Activated CD8-positive, alpha-beta T cell treated with anti-CD3 and anti-CD28 coated beads for 36 hours (primary cell): ENCODE results near the gene UNK. TPM values are rescaled to one million over a fixed set of nuclear protein-coding genes. Genes with fewer than 3 reads are reported as not detected.
A peak's percentile ranks its signal among the peaks of the same experiment; 100 is the strongest.

Source experiments
- ATAC-seq: fragments of 200-7000 bp; cut with Tn5 transposase; one replicate; pipeline ENCODE4 v1.10.0; 2021; ENCODE audit warnings: mild to moderate bottlenecking, moderate library complexity
- CTCF ChIA-PET: fragments of 350-600 bp; sonication (Branson Sonifier 250); formaldehyde crosslinking; loops from one replicate; lab custom pipeline; 2021; ENCODE audit warnings: antibody characterized with exemption; lab: Charles Lee
- POLR2A ChIA-PET: fragments of 350-600 bp; sonication (Branson Sonifier 250); formaldehyde crosslinking; loops from one replicate; lab custom pipeline; 2021; ENCODE audit warnings: antibody characterized with exemption; lab: Charles Lee
- DNase-seq: peaks from one replicate; pipeline ENCODE4 v3.0.0-alpha.2; 2020
- H3K27ac Mint-ChIP-seq: one replicate; pipeline ENCODE4 v1.8.0; 2021; ENCODE audit warnings: mild to moderate bottlenecking, mixed read lengths
- H3K27me3 Mint-ChIP-seq: one replicate; pipeline ENCODE4 v1.8.0; 2021; ENCODE audit warnings: mixed read lengths
- H3K36me3 Mint-ChIP-seq: one replicate; pipeline ENCODE4 v1.8.0; 2021; ENCODE audit warnings: low read depth, mixed read lengths
- H3K4me1 Mint-ChIP-seq: one replicate; pipeline ENCODE4 v1.8.0; 2021; ENCODE audit warnings: low read depth, mixed read lengths
- H3K4me3 Mint-ChIP-seq: one replicate; pipeline ENCODE4 v1.8.0; 2021; ENCODE audit warnings: mild to moderate bottlenecking, moderate library complexity, mixed read lengths
- H3K9me3 Mint-ChIP-seq: one replicate; pipeline ENCODE4 v1.8.0; 2021; ENCODE audit warnings: mixed read lengths
- CTCF ChIP-seq: fragments of 200-600 bp; IDR thresholded peaks from one replicate; pipeline ENCODE4 v1.8.0; 2022; ENCODE audit warnings: antibody characterized with exemption, mild to moderate bottlenecking
- intact Hi-C: fragments of 100-400 bp; cut with micrococcal nuclease; formaldehyde crosslinking; loops from one replicate; pipeline ENCODE4 v1.10.0; 2022
- total RNA-seq, 2 experiments: library from RNA; stranded (reverse); gene quantifications; one replicate each; pipeline ENCODE4 v1.2.3, GENCODE V29; 2021

UNK gene
- total RNA-seq, 2 experiments from 2014 or later: 26.4 to 26.6 TPM

GRCh38 chr17:75783803-75784472 lies 668 bp upstream of the UNK start:
- TF ChIP-seq CTCF: no peak
- H3K4me3 Mint-ChIP-seq: peak overlapping the region; percentile 93
- ChIA-PET CTCF (interaction anchor here (0.7 to 3.0 kb wide), 30 partner anchors 7 to 151 kb away, joined by 3 to 22 read pairs (median 4); partner anchors contain the start of genes GALK1, SMIM5, TRIM47 and WBP2), POLR2A (interaction anchor here (0.6 to 6.3 kb wide), 18 partner anchors 8 to 669 kb away, joined by 3 to 74 read pairs (median 5); partner anchors contain the start of genes GALK1, TRIM65 and WBP2)
- H3K27me3 Mint-ChIP-seq: peaks cover 2% of the 10 kb centered on the region
- intact Hi-C loops: no loop called here
- peaks cover 21% of the 10 kb centered on the region for H3K36me3 Mint-ChIP-seq
- no peaks in the 10 kb centered on the region for H3K9me3 Mint-ChIP-seq
- DNase-seq (peak; percentile 36), ATAC-seq (peak; percentile 1)
- H3K4me1 Mint-ChIP-seq: peaks cover 35% of the 10 kb centered on the region
- peak overlapping the region; percentile 100 for H3K27ac Mint-ChIP-seq

- no peak for TF ChIP-seq CTCF
These were observed 647 bp downstream of the UNK start for GRCh38 chr17:75785016-75785890.

GRCh38 chr17:75791254-75791653 lies 6.6 kb downstream of the UNK start:
- ChIA-PET CTCF (interaction anchor here (0.9 to 2.5 kb wide), 10 partner anchors 8 to 70 kb away, joined by 3 to 8 read pairs (median 4); partner anchors contain the start of gene GALK1), POLR2A (interaction anchor here (0.9 to 3.8 kb wide), 6 partner anchors 8 to 125 kb away, joined by 3 to 20 read pairs (median 4); partner anchors contain the start of gene RECQL5)
- Mint-ChIP-seq H3K27me3 (no peaks in the 10 kb centered on the region), H3K4me3 (no peak overlapping the region), H3K9me3 (no peaks in the 10 kb centered on the region), H3K27ac (no peak overlapping the region), H3K4me1 (peaks cover 26% of the 10 kb centered on the region), H3K36me3 (peaks cover 13% of the 10 kb centered on the region)
- no peak for TF ChIP-seq CTCF
- no peak for ATAC-seq
- intact Hi-C loops: no loop called here
- DNase-seq: no peak

More at GRCh38 chr17:75785016-75785890, 647 bp downstream of the UNK start:
- Mint-ChIP-seq H3K4me1 (peaks cover 32% of the 10 kb centered on the region), H3K9me3 (no peaks in the 10 kb centered on the region), H3K27ac (peak overlapping the region; percentile 100), H3K27me3 (no peaks in the 10 kb centered on the region), H3K36me3 (peaks cover 18% of the 10 kb centered on the region), H3K4me3 (peak overlapping the region; percentile 93)
- DNase-seq (peak; percentile 91), ATAC-seq (peak; percentile 65)
- CTCF ChIA-PET: interaction anchor here (0.6 to 3.0 kb wide), 12 partner anchors 8 to 204 kb away, joined by 3 to 22 read pairs (median 6); partner anchors contain the start of genes GALK1 and TRIM47
- POLR2A ChIA-PET: interaction anchor here (0.6 to 6.3 kb wide), 19 partner anchors 10 to 671 kb away, joined by 3 to 74 read pairs (median 5); partner anchors contain the start of genes GALK1, TRIM47, TRIM65 and WBP2
- intact Hi-C loops: no loop called here

GRCh38 chr17:75793460-75793859 lies 8.9 kb downstream of the UNK start:
- H3K4me1 Mint-ChIP-seq: peaks cover 21% of the 10 kb centered on the region
- H3K4me3 Mint-ChIP-seq: no peak overlapping the region
- TF ChIP-seq CTCF: no peak
- H3K9me3 Mint-ChIP-seq: no peaks in the 10 kb centered on the region
- intact Hi-C loops: no loop called here
- POLR2A ChIA-PET: interaction anchor here (2.0 to 4.7 kb wide), 3 partner anchors 7 to 31 kb away, joined by 5 to 26 read pairs (median 20); partner anchors contain the start of gene UNK
- CTCF ChIA-PET: interaction anchor here (1.1 kb wide), 1 partner anchor 10 kb away, joined by 4 read pairs; no protein-coding TSS in a partner anchor
- ATAC-seq: peak; percentile 45
- DNase-seq: no peak
- H3K27ac Mint-ChIP-seq: peak overlapping the region; percentile 9
- H3K36me3 Mint-ChIP-seq: peaks cover 14% of the 10 kb centered on the region
- H3K27me3 Mint-ChIP-seq: no peaks in the 10 kb centered on the region
